Upper lobe of left lung (tissue), 6 donors: ENCODE results near the gene DHRS7C. TPM values are rescaled to one million over a fixed set of nuclear protein-coding genes. Genes with fewer than 3 reads are reported as not detected.

Experiments
- ATAC-seq, 2 donors: fragments of 200-7000 bp; cut with Tn5 transposase; one replicate each; pipeline ENCODE4 v1.9.1; 2022; ENCODE audit warnings: mild to moderate bottlenecking in 2 of 2, moderate library complexity in 2 of 2; ENCODE audit not compliant: low FRiP score in 2 of 2
- DNase-seq, 2 donors: peaks; one replicate each; pipeline ENCODE4 v3.0.0-alpha.2; 2019 to 2020
- H3K27ac ChIP-seq, 4 donors: fragments of 200-600 bp; sonication (generic); one replicate each; pipeline ENCODE4 v1.5.1; 2016 to 2019
- H3K27me3 ChIP-seq, 4 donors: fragments of 200-600 bp; sonication (generic); one replicate each; pipeline ENCODE4 v1.5.1; 2017 to 2019
- H3K36me3 ChIP-seq, 4 donors: fragments of 200-600 bp; sonication (generic); one replicate each; pipeline ENCODE4 v1.5.1; 2016 to 2019
- H3K4me1 ChIP-seq, 4 donors: fragments of 200-600 bp; sonication (generic); one replicate each; pipeline ENCODE4 v1.5.1; 2018 to 2019
- H3K4me3 ChIP-seq, 4 donors: fragments of 200-600 bp; sonication (generic); one replicate each; pipeline ENCODE4 v1.5.1; 2017 to 2019; ENCODE audit warnings: mild to moderate bottlenecking in 2 of 4, moderate library complexity in 1 of 4
- H3K9me3 ChIP-seq, 4 donors: fragments of 200-600 bp; sonication (generic); one replicate each; pipeline ENCODE4 v1.5.1; 2018 to 2019
- EP300 ChIP-seq, 4 donors: sonication (generic); formaldehyde crosslinking; IDR thresholded peaks; one replicate each; pipeline ENCODE4 v1.5.1; 2017; ENCODE audit warnings: antibody characterized with exemption in 4 of 4, control low read depth in 2 of 4
- POLR2A ChIP-seq, 4 donors: fragments of 450-650 bp; IDR thresholded peaks; one replicate each; pipeline ENCODE4 v1.5.1; 2016 to 2017; ENCODE audit warnings: antibody characterized with exemption in 4 of 4, mild to moderate bottlenecking in 2 of 4
- POLR2AphosphoS5 ChIP-seq, 2 donors: sonication (generic); formaldehyde crosslinking; IDR thresholded peaks; one replicate each; pipeline ENCODE4 v1.5.1; 2017; ENCODE audit warnings: antibody characterized with exemption in 2 of 2
- WGBS, 2 donors: methylation state at CpG; one replicate each; pipeline ENCODE4 v1.1.5; 2017 to 2018; 5-methylcytosine and 5-hydroxymethylcytosine counted together
- total RNA-seq, 6 donors: library from RNA; depleted of rRNA in 4 of 6; stranded (reverse); fragments of >200 nt in 4 of 6; gene quantifications; one replicate each; pipeline versions ENCODE4 v1.1.0 to v1.2.1, GENCODE V29; 2016 to 2021
- TF ChIP-seq, protein P1 (sequence below), 6 experiments: fragments of 450-650 bp in 4 of 6; fragments of 200-600 bp in 2 of 6; sonication (generic) in 2 of 6; IDR thresholded peaks; one replicate each; pipeline ENCODE4 v1.5.1; 2016 to 2019; ENCODE audit warnings: antibody characterized with exemption in 6 of 6
- donor health status: DM: no; HTN: no; CAD: no; lungs with moderate emphysema.
- donor health status: DM: no; HTN: yes; CAD: no; lungs with severe emphysema.

The DHRS7C gene
- total RNA-seq, result not detected

DNA sequence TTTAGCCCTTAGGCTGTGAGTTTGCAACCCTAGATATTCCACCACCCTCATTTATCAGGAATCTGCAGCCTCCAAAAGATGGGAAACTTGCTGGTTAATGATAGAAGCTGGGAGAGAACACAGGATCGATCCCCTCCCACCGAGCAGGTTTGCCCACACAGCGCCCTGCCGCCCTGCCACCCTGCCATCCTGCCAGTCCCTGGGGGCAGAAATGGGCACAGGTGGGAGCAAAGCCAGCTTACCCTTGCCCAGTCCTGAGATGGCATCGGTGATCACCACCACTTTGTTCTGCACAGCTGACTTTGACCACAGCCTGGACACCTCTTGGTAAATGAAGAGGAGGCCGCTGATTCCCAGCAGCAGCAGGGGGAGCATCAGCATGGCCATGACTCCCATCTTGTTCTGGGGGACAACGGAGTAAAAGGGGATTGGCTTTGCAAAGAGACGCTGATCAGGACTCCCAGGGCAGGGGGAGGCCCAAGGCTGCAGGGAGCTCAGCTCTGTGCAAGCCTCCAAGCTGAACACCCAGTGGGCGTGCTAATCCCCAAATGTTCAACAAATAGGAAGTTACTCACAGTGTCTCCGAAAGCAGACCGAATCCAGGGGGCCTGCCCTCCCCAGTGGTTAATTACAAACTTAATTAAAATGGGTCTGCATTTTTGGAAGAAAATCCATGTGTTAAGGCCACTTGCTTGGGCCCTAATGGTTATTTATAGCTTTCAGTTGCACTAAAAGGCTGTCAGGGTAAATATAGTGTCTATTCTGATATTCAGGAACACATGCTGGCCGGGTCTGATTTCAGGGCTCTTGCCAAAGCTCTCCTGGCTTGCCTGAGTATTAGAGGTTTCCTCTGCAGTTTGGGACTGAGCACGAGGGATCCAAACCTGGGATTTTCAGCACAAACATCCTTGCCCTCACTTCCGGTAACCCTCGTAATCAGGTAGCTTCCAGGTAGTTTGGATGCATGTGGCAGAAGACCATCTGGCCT is at the start of gene DHRS7C:
TSS of gene DHRS7C (minus strand) at position 704 of the 988 bp plus-strand sequence. CDS start at position 396, 308 bp downstream.
- no peak within 1 kb of the TSS for H3K4me3 ChIP-seq
- TF ChIP-seq, protein P1, sequence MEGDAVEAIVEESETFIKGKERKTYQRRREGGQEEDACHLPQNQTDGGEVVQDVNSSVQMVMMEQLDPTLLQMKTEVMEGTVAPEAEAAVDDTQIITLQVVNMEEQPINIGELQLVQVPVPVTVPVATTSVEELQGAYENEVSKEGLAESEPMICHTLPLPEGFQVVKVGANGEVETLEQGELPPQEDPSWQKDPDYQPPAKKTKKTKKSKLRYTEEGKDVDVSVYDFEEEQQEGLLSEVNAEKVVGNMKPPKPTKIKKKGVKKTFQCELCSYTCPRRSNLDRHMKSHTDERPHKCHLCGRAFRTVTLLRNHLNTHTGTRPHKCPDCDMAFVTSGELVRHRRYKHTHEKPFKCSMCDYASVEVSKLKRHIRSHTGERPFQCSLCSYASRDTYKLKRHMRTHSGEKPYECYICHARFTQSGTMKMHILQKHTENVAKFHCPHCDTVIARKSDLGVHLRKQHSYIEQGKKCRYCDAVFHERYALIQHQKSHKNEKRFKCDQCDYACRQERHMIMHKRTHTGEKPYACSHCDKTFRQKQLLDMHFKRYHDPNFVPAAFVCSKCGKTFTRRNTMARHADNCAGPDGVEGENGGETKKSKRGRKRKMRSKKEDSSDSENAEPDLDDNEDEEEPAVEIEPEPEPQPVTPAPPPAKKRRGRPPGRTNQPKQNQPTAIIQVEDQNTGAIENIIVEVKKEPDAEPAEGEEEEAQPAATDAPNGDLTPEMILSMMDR (IDR thresholded peaks at IDR 0.05), result no peak
- TF ChIP-seq EP300 (IDR thresholded peaks at IDR 0.05), result no peak
- no peak for TF ChIP-seq POLR2AphosphoS5 (IDR thresholded peaks at IDR 0.05)
- no peak for TF ChIP-seq POLR2A (IDR thresholded peaks at IDR 0.05)
- H3K9me3 ChIP-seq, result no peaks in the 10 kb centered on the region
- no peak for DNase-seq
- no peaks in the 10 kb centered on the region for H3K4me1 ChIP-seq
- 62 to 75% methylated on average over 6 to 15 of the region's 15 CpGs for WGBS, 2 donors
- no peak for ATAC-seq
- H3K27ac ChIP-seq, result no peak within 1 kb of the TSS
- no peaks in the 10 kb centered on the region for H3K36me3 ChIP-seq
- no peaks in the 10 kb centered on the region for H3K27me3 ChIP-seq

GRCh38 chr17:9839433-9839832 is 48.0 kb upstream of the DHRS7C start:
- Histone ChIP-seq H3K9me3 (no peaks in the 10 kb centered on the region), H3K4me3 (no peak overlapping the region), H3K27me3 (no peaks in the 10 kb centered on the region), H3K27ac (no peak overlapping the region), H3K36me3 (no peaks in the 10 kb centered on the region), H3K4me1 (peaks cover 0 to 11% (median 1%) of the 10 kb centered on the region in 4 donors)
- 57 to 58% methylated on average over 4 of the region's 4 CpGs for WGBS, 2 donors
- ATAC-seq (no peak), DNase-seq (no peak)
- TF ChIP-seq POLR2A (IDR thresholded peaks at IDR 0.05) (no peak), POLR2AphosphoS5 (IDR thresholded peaks at IDR 0.05) (no peak), EP300 (IDR thresholded peaks at IDR 0.05) (no peak)
- TF ChIP-seq, protein P1 (IDR thresholded peaks at IDR 0.05), result no peak

DNA sequence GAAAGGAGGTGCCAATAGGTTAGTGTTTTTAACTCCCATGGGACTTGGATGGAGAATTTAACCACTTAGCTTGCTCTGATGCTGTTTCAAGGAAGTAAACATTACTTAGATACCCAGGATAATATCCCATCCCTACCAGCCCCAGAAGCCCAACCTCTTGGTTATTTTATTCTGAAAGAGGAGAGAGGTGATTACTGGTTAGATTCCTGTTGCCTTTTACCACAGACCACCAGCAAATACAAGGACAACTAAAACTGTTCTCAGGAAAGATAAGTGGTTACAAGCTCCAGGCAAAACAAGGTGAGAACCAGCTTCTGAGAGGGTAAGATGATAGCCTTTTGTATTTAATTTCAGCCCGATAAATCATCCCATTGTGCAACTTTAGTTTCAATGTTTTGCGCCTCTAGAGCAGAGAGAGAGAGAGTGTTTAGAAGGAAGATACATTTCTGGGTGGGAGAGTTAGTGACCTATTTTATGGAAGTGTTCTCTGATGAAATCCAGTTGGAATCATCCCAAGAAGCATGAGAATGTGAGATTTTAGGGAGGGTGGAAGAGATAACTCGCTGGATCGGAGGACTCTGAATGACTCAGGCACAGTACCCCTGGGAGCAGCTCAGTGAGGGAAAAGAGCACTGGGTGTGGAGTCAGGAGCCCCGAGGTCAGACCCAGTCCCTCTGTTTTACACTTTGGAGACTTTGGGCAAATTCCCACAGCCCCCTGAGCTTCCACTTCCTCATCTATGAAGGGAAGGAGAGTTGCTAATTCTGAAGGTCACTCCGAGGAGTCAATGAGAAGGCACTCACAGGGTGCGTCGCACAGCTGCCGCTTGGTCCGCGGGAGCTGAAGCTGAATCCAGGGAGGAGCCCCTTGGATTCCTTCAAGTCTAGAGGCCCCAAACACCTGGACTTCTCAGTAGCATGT is 46.4 kb upstream of the DHRS7C start:
- WGBS, 2 donors, result 55 to 68% methylated on average over 6 to 11 of the region's 11 CpGs
- Histone ChIP-seq H3K4me3 (no peak overlapping the region), H3K9me3 (no peaks in the 10 kb centered on the region), H3K36me3 (no peaks in the 10 kb centered on the region), H3K4me1 (peaks cover 0 to 8% (median 1%) of the 10 kb centered on the region in 4 donors), H3K27ac (no peak overlapping the region), H3K27me3 (no peaks in the 10 kb centered on the region)
- ATAC-seq (peak in 1 of 2 donors; percentile 91), DNase-seq (no peak)
- TF ChIP-seq POLR2A (IDR thresholded peaks at IDR 0.05) (no peak), POLR2AphosphoS5 (IDR thresholded peaks at IDR 0.05) (no peak), EP300 (IDR thresholded peaks at IDR 0.05) (no peak)
- TF ChIP-seq, protein P1 (IDR thresholded peaks at IDR 0.05), result no peak

GRCh38 chr17:9833922-9834321 is 42.5 kb upstream of the DHRS7C start:
- no peaks in the 10 kb centered on the region for H3K9me3 ChIP-seq
- H3K36me3 ChIP-seq, result no peaks in the 10 kb centered on the region
- H3K4me3 ChIP-seq, result no peak overlapping the region
- ATAC-seq, result peak in 1 of 2 donors; percentile 41
- peaks cover 0 to 3% (median 0%) of the 10 kb centered on the region in 4 donors for H3K4me1 ChIP-seq
- TF ChIP-seq POLR2AphosphoS5 (IDR thresholded peaks at IDR 0.05), result no peak
- TF ChIP-seq POLR2A (IDR thresholded peaks at IDR 0.05), result no peak
- TF ChIP-seq, protein P1 (IDR thresholded peaks at IDR 0.05), result no peak
- TF ChIP-seq EP300 (IDR thresholded peaks at IDR 0.05), result no peak
- H3K27me3 ChIP-seq, result no peaks in the 10 kb centered on the region
- no peak overlapping the region for H3K27ac ChIP-seq
- DNase-seq, result no peak
- 94 to 95% methylated on average over 3 to 4 of the region's 4 CpGs for WGBS, 2 donors
